Right kidney (tissue), 1 donor: ENCODE data around the gene FANCG.

Experiments used
- DNase-seq: peaks from one replicate; pipeline ENCODE4 v3.0.0-alpha.2; 2016

The FANCG gene

DNA sequence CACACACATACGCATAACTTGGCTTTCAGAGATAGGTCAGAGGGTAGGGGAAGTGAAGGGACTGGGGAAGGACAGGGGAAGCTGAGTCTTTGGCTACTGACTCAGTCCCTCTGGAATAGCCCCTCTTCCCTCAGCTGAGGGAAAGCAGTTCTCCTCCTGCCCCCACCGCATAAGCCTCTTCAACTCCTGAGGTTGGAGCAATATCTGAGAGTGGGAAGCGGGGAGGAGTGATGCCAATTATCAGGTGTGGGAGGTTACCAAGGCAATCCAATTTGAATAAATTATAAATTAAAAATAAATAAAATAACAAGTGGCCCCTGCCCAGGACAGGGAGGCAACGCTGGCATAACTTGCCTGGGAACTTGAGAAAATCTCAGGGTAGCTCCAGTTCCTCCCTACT is 24.8 kb upstream of the FANCG start:
- DNase-seq, result no peak

- DNase-seq, result no peak
These were observed 24.0 kb upstream of the FANCG start for GRCh38 chr9:35103660-35104191.

- DNase-seq, result peak; percentile 87
These were observed 23.3 kb upstream of the FANCG start, which contains the start of gene STOML2 for GRCh38 chr9:35102769-35103659. STOML2 (minus strand) TSS chr9:35103131; CDS start chr9:35103094, 37 bp downstream.

DNA sequence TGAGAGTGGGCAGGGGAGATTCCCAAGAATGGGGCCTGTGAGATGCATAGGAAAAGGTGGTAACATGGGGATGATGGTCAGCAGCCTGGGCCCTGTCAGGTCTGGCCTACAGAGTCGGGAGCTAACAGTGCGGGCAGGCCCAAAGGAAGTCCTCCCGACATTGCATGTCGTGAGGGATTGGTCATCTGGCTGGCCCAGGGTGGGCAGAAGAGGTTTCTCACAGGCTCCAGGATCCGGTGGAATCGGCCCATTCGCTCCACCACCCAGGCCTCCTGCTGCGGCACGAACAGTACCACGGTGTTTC is 22.7 kb upstream of the FANCG start:
- no peak for DNase-seq

DNA sequence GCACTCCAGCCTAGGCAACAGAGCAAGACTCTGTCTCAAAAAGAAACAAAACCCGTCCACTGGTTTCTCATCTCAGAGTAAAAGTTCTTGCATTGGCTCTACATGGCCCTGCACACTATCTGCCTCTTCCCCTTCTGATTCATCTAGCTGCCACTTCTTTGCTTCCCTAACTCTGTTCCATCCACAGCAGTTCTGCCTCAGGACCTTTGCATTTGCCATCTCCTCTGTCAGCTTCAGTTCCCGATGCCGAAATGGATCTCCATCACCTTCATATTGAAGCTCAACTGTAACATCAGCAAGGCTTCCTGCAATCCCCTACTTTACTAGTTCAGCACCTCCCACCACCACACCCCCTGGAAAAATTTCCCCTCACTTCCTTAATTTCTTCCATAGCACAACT is 17.8 kb upstream of the FANCG start:
- no peak for DNase-seq

DNA sequence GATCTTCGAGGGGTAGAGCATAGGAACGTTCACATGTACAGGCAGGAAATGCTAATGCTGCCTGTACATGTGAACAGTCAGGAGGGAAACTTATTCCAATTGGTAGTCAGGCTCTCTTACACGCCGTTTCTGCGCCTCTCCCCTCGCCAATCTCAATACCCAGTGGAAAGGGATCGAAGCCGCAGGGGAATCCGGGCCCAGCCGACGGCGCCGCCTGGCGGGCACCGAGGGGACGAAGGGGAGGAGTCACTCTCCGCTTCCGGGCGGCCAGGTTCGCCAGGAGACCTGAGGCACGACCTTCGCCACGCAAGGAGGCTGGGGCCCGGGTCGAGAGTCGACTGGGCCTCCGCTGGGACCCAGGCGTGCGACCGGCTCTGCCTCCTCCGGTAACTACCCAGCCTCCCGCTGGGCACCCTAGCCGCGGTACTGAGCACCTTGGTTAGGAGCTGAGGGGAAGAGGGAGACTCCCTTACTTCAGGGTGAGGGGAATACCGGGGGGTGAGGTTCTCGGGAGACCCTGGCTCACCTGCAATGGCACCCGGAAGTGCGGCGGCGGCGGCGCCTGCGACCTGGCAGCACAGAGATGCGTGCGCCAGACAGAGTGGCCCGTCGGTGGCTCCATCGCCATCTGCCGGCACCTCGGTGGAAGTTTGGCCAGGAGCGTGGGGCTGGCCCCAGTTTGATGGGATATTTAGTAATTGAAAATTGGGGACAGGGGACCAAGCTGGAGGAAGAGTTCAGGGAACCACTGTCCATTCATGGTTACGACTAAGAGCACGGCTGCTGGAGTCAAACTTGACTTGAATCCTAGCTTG is 16.5 kb upstream of the FANCG start, which contains the start of gene PIGO:
TSS of gene PIGO (minus strand) at position 557 of the 815 bp plus-strand sequence. CDS start 1,026 bp downstream, outside the sequence.
- peak; percentile 95 for DNase-seq

- DNase-seq, result no peak
These were observed 11.8 kb upstream of the FANCG start for GRCh38 chr9:35091536-35091935.

DNA sequence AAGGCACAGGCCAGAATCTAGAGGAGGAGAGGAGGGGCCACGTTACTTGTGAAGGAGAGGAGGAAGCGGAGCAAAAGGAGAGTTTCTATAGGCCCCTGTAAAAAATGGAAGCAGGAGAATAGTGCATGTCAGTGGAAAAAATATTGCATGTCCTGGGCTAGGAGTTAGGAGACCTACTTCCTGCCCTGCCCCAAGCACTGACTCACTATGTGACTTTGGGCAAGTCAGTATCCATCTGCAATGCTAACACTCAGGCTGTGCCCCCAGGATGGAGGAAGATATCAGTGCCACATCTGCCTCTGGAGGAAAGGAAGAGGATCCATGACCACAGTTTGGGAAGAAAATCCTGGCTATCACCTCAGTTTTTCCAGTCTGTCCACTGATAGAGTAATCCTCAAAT is 9.7 kb upstream of the FANCG start:
- DNase-seq, result no peak

DNA sequence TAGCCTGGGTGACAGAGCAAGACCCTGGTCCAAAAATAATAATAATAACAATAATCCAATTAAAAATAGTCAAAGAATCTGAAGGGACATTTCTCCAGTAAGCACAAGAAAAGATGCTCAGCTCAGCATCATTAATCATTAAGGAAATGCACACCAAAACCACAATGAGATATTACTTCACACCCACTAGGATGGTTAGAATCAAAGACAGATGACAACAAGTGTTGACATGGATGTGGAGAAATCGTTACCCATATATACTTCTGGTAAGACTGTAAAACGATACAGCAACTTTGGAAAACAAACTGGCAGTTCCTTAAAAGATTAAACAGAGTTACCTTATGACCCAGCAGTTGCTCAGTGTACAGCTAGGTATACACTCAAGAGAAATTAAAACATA is 5.3 kb upstream of the FANCG start:
- no peak for DNase-seq

- DNase-seq, result no peak
These were observed 709 bp downstream of the FANCG start for GRCh38 chr9:35079041-35079425.

DNA sequence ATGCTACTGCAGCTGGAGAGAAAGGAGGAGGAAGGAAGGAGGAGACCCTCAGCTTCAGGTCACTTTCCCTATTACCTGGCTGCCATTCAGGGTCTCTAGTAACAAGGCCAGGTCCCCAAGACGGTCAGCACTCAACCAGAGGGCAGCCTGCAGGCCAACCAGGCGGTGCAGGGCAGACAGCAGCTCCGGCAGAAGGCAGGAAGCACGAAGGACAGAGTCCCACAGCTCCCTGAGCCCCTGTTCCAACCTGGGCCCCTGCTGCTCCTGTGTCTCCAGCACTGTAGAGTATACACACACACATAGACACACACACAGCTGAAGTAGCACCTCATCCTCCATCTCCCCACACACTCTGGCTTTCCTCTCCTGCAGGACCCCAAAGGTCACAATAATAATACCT is 1.7 kb downstream of the FANCG start:
- no peak for DNase-seq

GRCh38 chr9:35076848-35077247 is 2.9 kb downstream of the FANCG start:
- DNase-seq, result no peak

- no peak for DNase-seq
These were observed 4.4 kb downstream of the FANCG start for GRCh38 chr9:35075358-35075757.

- no peak for DNase-seq
These were observed 5.0 kb downstream of the FANCG start for GRCh38 chr9:35074791-35075190.

GRCh38 chr9:35074141-35074540 is 5.6 kb downstream of the FANCG start:
- no peak for DNase-seq

DNA sequence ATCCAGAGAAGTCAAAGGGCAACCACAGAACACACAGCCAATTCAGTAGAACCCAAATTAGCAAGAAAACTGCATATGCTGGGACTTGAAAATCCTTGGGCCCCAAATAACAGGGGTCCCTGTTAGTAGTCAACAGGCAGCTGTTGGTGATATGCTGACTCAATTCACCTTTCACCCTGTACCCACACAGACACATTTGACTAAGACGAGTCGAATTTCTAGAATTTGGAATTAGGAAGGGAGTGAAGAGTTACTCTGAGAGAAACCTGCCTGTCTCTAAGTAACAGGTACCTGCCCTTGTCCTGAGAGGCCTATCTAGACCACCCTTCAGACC is 6.5 kb downstream of the FANCG start:
- no peak for DNase-seq

DNA sequence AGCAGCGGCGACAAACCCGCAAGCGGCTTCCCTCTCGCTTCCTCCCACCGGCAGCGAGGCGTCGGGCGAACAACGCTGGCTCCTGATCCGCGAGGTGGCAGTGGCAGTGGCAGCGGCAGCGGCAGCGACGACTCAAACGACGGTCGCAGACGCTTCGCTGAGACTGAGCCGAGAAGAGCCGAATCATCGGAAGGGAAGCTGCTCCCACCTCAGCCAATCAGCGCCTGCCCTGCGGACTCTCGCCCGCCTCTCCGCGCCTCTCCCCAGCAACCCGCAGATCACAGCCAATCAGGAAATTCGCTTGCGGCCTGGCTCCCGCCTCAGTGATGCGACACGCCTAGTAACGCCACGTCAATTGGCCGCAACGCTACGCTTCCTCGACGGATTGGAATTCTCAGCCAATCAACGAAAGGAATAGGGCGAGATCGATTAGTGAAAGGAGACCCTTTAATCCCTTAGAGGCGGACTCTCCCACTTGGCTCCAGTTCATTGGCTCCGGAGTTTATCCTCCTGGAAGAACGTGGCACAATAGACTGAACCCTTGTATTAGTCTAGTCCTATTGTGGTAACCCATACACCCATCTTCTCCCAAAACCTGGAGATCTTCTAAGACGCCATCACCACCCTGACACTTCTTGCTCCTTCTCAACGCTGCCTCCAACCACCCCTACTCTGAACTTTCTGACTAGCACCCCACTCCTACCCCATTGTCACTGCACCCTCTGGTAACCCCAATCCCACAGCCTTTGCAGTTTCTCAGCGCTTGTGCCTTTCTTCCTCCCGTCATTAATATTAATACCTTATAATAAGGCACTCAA is 7.1 kb downstream of the FANCG start, which contains the start of gene VCP:
TSS of gene VCP (minus strand) at position 165 of the 818 bp plus-strand sequence. CDS start 272 bp downstream, outside the sequence.
- no peak for DNase-seq

GRCh38 chr9:35071814-35072460 is 7.8 kb downstream of the FANCG start:
- DNase-seq, result peak; percentile 98

DNA sequence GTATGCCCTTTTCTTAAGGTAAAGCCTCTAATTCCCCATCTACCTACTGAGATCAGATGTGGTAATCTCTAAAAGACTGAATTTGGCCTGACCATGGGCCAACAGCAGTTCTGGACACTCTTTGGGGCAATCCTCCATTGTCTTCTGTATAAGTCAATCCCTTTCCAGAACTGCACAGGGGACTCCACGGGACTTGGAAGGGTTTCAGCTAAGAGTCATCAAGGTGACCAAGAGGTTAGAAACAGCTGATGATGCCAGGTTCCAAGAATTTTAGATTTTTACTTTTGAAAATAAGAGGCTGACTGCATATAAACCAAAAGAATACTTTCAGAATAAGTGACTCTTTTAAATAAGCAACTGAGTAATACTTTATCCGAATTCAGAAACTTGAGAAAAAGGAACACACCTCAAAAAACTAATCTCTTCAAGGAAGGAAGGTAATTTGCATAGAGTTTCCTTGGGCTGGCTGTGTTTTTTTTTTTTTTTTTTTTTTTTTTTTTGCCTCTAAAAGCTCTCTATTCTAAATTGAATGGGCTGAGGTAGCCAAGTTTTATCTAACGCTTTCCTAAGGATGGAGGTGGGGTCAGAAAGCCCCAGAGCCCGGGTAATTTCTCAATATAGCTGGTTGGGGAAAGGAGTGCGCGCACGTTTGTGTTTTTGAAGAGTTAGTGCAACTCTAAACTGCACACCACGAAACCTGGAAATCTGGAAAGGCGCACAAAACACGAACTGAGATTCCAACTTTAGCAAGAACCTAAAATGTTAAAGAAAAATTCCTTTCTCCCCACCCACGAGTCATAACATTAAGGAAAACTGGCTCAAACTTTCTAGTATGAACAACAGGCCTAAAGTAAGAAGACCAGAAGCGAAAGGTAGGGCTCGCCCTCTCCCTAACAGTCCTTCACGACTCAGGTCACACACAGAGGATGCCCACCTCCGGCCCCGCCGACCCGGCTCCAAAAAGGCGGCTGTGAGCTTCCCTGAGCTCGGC is 8.6 kb downstream of the FANCG start:
- DNase-seq, result no peak

- DNase-seq, result no peak
These were observed 10.7 kb downstream of the FANCG start for GRCh38 chr9:35069020-35069419.

DNA sequence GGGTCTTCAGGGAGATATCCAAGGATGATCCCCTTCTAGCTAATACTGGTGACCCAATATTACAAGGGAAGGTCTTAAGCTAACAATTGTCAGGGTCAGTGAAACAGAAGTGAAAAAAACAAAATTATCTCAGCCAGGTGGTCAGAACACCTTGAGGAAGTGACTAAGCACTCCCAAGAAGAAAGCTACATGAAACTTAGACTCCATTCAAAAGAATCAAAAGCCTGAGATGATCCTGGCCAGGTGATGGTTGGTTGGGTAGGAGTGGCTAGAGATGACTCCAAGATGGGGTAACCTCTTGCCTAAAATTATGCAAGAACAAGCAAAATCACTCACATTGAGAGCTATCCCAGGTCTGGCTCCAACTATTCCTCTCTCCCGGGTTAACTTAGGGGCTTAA is 12.7 kb downstream of the FANCG start:
- no peak for DNase-seq
